HEK293T (cell line): Measurements from ENCODE around the gene VAV2.

Experiments
- BHLHE40 ChIP-seq: fragments of 450-650 bp; IDR thresholded peaks from 2 replicates; pipeline ENCODE4 v1.6.1; 2016; ENCODE audit warnings: mild to moderate bottlenecking, moderate library complexity, borderline replicate concordance
- ELF4 ChIP-seq: fragments of 450-650 bp; IDR thresholded peaks from 2 replicates; pipeline ENCODE4 v1.6.1; 2017; ENCODE audit warnings: antibody characterized with exemption
- FOXM1 ChIP-seq: fragments of 450-650 bp; IDR thresholded peaks from 2 replicates; pipeline ENCODE4 v1.6.1; 2017; ENCODE audit warnings: mild to moderate bottlenecking, borderline replicate concordance
- L3MBTL2 ChIP-seq: fragments of 450-650 bp; conservative IDR thresholded peaks from 2 replicates; pipeline ENCODE4 v1.6.1; 2016; ENCODE audit warnings: mild to moderate bottlenecking
- ZNF384 ChIP-seq: fragments of 450-650 bp; IDR thresholded peaks from 2 replicates; pipeline ENCODE4 v1.6.1; 2016

GRCh38 chr9:133951265-133951664, 40.9 kb downstream of the VAV2 start:
- TF ChIP-seq FOXM1 (no peak), ZNF384 (no peak), BHLHE40 (no peak), ELF4 (no peak), L3MBTL2 (no peak)
